Measurements from ENCODE around the gene PTTG1.
"Not testable (repeated sequence)": the region's sequence is repeated elsewhere in the genome, so short reads cannot be mapped to it uniquely, and the experiment has no call there.

- not testable (repeated sequence) for TF ChIP-seq CTCF (IDR thresholded peaks at IDR 0.05); EZH2 (IDR thresholded peaks at IDR 0.05; ENCODE audit: borderline replicate concordance, insufficient read depth, low read depth, low read length, poor library complexity, severe bottlenecking)
These were observed 15.0 kb downstream of the PTTG1 start for GRCh38 chr5:160436661-160437060.

Measured in B cell (primary cell).